GM19025 (cell line): ENCODE data around the gene NGDN.

ENCODE experiments used
- ATAC-seq: cut with Tn5 transposase; IDR thresholded peaks from one replicate; pipeline ENCODE4 v1.9.1; 2021; ENCODE audit warnings: mild to moderate bottlenecking, low read depth, moderate library complexity; ENCODE audit not compliant: unreplicated experiment

NGDN gene

GRCh38 chr14:23517650-23518326 lies 48.3 kb downstream of the NGDN start:
- ATAC-seq, result no peak

GRCh38 chr14:23518709-23519108 lies 49.2 kb downstream of the NGDN start:
- no peak for ATAC-seq

- ATAC-seq, result no peak
Measured at GRCh38 chr14:23520899-23521533, 51.5 kb downstream of the NGDN start.

DNA sequence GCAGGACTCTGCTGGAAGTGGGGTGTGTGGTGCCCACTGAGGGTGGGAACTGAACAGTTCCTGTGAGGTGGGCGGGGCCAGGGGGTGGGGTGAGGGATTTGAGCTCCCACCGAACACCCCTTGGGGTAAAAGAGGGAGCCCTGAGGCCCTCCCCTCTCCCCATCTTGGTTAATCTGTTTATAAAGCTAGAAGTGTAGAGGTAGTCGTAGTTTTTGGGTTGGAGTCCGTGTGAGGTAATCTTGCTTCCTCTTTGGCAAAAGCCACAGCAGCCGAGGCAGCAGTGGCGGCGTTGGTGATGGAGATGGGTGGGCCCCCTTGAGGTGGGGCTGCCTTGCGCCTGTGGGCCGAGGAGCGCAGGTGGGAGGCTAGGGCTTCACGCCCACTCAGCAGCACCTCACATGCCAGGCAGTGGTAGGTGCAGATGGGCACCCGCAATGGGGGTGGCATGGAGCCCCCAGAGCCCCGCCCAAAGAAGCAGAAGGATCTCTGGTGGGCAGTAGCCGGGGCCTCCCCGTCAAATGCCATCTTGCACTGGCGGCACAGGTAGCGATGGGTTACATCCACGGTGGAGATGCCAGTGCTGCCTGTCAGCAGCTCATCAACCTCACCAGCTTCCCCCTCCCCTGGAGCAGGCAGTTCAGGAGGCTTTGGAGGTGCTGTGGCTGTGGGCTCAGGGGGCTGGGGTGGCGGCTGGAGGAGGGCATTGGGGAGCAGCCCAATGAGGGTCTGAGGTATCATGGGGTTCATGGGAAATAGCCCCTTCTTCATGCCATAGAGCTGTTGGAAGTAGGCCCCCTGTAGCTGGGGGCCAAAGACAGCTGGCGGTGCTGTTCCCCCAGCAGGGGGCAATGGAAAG lies 52.5 kb downstream of the NGDN start:
- no peak for ATAC-seq

- no peak for ATAC-seq
Measured at GRCh38 chr14:23522643-23523198, 53.2 kb downstream of the NGDN start.

DNA sequence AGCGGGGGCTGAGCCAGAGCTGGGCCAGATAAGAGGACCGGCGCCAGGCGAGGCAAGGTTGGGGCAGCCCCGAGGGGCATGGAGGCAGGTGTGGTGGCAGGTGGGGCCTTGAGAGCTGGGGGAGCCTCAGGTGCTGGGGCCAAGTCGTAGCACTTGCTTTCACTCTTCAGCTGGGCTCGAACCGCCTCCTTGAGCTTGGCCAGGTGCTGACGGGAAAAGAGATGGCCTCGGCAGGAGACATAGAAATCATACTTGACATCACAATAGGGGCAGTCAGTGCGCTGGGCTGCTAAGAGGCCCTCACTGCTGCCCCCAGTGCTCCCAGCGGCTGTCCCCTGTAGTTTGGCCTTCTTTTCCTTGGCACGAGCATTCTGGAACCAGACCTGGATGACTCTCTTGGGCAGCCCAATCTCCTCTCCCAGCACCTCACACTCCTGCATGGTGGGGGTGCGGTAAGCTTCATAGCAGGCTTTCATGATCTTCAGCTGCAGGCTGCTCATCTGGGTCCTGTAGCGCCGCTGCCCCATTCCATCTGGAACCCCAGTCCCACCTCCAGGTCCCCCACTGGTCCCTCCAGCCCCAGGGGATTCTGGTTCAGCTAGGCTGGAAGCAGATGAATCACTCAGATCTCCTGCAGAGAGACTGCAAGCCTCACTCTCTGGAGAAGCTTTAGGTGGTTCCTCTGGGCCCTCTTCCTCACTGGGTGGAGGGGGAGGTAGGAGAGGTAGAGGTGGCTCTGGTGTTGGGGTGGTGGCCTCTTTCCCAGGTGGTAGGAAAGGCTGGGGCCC lies 53.9 kb downstream of the NGDN start:
- no peak for ATAC-seq

DNA sequence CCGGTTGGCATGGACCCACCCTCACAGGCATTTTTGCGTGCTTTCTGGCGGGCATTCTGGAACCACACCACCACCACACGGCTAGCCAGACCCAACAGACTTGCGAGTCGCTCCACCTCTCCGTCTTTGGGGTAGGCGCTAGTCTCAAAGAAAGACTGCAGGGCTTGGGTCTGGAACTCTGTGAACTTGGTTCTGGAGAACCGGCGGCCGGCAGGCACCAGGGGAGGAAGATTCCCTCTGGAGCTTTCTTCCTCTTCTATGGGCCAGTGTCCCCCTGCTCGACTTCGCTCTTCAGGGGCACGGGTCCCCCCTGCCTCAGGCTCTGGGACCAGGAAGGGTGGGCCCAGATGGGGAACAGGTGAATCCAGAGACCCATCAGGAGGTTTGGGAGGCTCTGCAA lies 55.5 kb downstream of the NGDN start:
- ATAC-seq, result no peak

- no peak for ATAC-seq
Measured at GRCh38 chr14:23525611-23526010, 56.1 kb downstream of the NGDN start.
